Endodermal cell (in vitro differentiated cells): ENCODE data around the gene CST5. TPM values are rescaled to one million over a fixed set of nuclear protein-coding genes. Genes with fewer than 3 reads are reported as not detected.

ENCODE experiments used
- DNase-seq: peaks from one replicate; pipeline ENCODE4 v3.0.0-alpha.2; 2017
- H3K27ac ChIP-seq: 2 replicates; pipeline ENCODE4 v1.5.1; 2013; ENCODE audit warnings: mild to moderate bottlenecking, low read depth, low read length, moderate library complexity
- H3K27me3 ChIP-seq: 2 replicates; pipeline ENCODE4 v1.6.1; 2013; ENCODE audit warnings: mild to moderate bottlenecking, low read length, moderate library complexity; ENCODE audit not compliant: insufficient read depth, control insufficient read depth, poor library complexity, severe bottlenecking
- H3K36me3 ChIP-seq: 2 replicates; pipeline ENCODE4 v1.7.0; 2013; ENCODE audit warnings: mild to moderate bottlenecking, low read length, moderate library complexity; ENCODE audit not compliant: control insufficient read depth, insufficient read depth
- H3K4me1 ChIP-seq: one replicate; pipeline ENCODE4 v1.7.0; 2013; ENCODE audit warnings: low read length; ENCODE audit not compliant: control insufficient read depth, insufficient read depth
- H3K4me3 ChIP-seq: 2 replicates; pipeline ENCODE4 v1.5.1; 2013; ENCODE audit warnings: mild to moderate bottlenecking, low read length, moderate library complexity
- H3K9ac ChIP-seq: 2 replicates; pipeline ENCODE4 v1.6.1; 2013; ENCODE audit warnings: mild to moderate bottlenecking, low read length, moderate library complexity; ENCODE audit not compliant: poor library complexity, severe bottlenecking; ENCODE audit errors: extremely low read depth
- H3K9me3 ChIP-seq: 2 replicates; pipeline ENCODE4 v1.6.1; 2013; ENCODE audit warnings: mild to moderate bottlenecking, low read length, moderate library complexity; ENCODE audit not compliant: control insufficient read depth
- H3K27ac Mint-ChIP-seq: 2 replicates; pipeline ENCODE4 v1.8.0; 2020; ENCODE audit warnings: mixed read lengths
- H3K27me3 Mint-ChIP-seq: 2 replicates; pipeline ENCODE4 v1.8.0; 2021; ENCODE audit warnings: mild to moderate bottlenecking, mixed read lengths; ENCODE audit not compliant: insufficient read depth
- H3K36me3 Mint-ChIP-seq: 2 replicates; pipeline ENCODE4 v1.8.0; 2020; ENCODE audit warnings: low read depth, mixed read lengths
- H3K4me1 Mint-ChIP-seq: 2 replicates; pipeline ENCODE4 v1.8.0; 2020; ENCODE audit warnings: mixed read lengths
- H3K4me3 Mint-ChIP-seq: 2 replicates; pipeline ENCODE4 v1.8.0; 2020; ENCODE audit warnings: mild to moderate bottlenecking, moderate library complexity, mixed read lengths
- H3K9me3 Mint-ChIP-seq: 2 replicates; pipeline ENCODE4 v1.8.0; 2020; ENCODE audit warnings: mild to moderate bottlenecking, mixed read lengths
- WGBS, 2 experiments: methylation state at CpG; one replicate each; pipeline versions ENCODE4 v1.1.5 to v1.1.7; 2013; ENCODE audit warnings: missing lambda C conversion rate in 2 of 2, mixed read lengths in 1 of 2; ENCODE audit not compliant: insufficient coverage in 1 of 2, insufficient read length in 1 of 2; 5-methylcytosine and 5-hydroxymethylcytosine counted together
- total RNA-seq, 2 donors: library from RNA; stranded (reverse); fragmentation: NEBNext Ultra II Directional in 1 of 2; extraction: Animal tissue kit (Norgen Biotek cat#: 25700) in 1 of 2; gene quantifications; 2 replicates in 1 of 2; 3 replicates in 1 of 2; pipeline ENCODE4 v1.2.1, GENCODE V29; 2021
- TF ChIP-seq, protein P1 (sequence below): fragments of 200-600 bp; sonication (generic); conservative IDR thresholded peaks from 2 replicates; pipeline ENCODE4 v1.5.0; 2021; ENCODE audit warnings: antibody characterized with exemption, mild to moderate bottlenecking

The CST5 gene
- total RNA-seq, 2 donors from 2014 or later = not detected

DNA sequence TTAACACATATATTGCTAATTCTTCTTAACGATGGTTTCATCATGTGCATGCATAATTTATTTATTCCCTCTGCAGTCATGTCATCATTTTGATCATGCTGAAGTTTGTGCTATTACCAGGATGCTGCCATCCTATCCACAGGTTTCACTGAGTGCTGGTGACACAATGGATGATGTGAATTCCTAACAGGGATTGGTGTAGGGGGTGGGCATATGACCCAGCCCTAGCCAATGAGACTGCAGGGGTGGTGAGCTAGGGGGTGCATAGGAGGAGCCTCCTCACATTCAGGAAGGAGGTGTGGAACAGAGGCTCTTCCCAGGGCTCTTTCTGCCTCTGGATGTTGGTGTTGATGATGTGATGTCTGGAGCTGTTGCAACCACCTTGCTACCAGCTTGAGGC, 7.5 kb downstream of the CST5 start:
- 90% methylated on average over 1 of the region's 1 CpG; no CpG with 5 or more reads in 1 of the 2 experiments for WGBS, 2 experiments
- no peak overlapping the region for H3K4me3 Mint-ChIP-seq
- peaks cover 61% of the 10 kb centered on the region for H3K4me1 Mint-ChIP-seq

DNA sequence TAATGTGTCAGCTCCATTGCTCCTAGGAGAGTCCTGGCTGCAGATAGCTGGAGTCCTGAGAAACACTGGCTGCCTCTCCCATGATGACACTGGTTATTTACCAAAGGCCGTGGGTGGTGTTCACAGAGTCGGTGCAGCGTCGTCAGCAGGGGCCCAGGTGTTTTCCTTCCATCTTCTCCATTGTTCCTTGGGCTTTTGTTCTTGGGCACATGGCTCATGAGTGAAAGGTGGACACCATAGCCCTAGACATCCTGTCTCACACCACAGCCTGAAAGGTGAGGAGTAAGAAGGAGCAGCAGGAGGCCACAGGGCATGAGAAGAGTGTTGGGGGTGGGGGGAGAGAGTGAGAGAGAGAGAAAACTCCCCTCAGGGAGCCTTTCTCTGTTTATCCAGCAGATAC, 9.1 kb downstream of the CST5 start:
- Histone ChIP-seq H3K36me3 (no peaks in the 10 kb centered on the region), H3K27me3 (no peaks in the 10 kb centered on the region), H3K4me1 (peaks cover 20% of the 10 kb centered on the region), H3K4me3 (peak overlapping the region; percentile 54), H3K27ac (no peak overlapping the region), H3K9ac (no peak overlapping the region), H3K9me3 (no peaks in the 10 kb centered on the region)
- Mint-ChIP-seq H3K4me1 (peaks cover 68% of the 10 kb centered on the region), H3K4me3 (peak overlapping the region; percentile 27), H3K27me3 (no peaks in the 10 kb centered on the region), H3K27ac (peak overlapping the region; percentile 95), H3K36me3 (no peaks in the 10 kb centered on the region), H3K9me3 (peaks cover 2% of the 10 kb centered on the region)
- DNase-seq = peak; percentile 88
- WGBS, 2 experiments = 7 to 33% methylated on average over 1 to 4 of the region's 4 CpGs
- TF ChIP-seq, protein P1, sequence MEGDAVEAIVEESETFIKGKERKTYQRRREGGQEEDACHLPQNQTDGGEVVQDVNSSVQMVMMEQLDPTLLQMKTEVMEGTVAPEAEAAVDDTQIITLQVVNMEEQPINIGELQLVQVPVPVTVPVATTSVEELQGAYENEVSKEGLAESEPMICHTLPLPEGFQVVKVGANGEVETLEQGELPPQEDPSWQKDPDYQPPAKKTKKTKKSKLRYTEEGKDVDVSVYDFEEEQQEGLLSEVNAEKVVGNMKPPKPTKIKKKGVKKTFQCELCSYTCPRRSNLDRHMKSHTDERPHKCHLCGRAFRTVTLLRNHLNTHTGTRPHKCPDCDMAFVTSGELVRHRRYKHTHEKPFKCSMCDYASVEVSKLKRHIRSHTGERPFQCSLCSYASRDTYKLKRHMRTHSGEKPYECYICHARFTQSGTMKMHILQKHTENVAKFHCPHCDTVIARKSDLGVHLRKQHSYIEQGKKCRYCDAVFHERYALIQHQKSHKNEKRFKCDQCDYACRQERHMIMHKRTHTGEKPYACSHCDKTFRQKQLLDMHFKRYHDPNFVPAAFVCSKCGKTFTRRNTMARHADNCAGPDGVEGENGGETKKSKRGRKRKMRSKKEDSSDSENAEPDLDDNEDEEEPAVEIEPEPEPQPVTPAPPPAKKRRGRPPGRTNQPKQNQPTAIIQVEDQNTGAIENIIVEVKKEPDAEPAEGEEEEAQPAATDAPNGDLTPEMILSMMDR = no peak

More for the DNA sequence above, 7.5 kb downstream of the CST5 start:
- H3K4me3 ChIP-seq = no peak overlapping the region
- Mint-ChIP-seq H3K36me3 (no peaks in the 10 kb centered on the region), H3K9me3 (peaks cover 2% of the 10 kb centered on the region), H3K27ac (no peak overlapping the region), H3K27me3 (no peaks in the 10 kb centered on the region)
- H3K36me3 ChIP-seq = no peaks in the 10 kb centered on the region
- TF ChIP-seq, protein P1 = no peak
- H3K9ac ChIP-seq = no peak overlapping the region
- peaks cover 19% of the 10 kb centered on the region for H3K4me1 ChIP-seq
- no peak overlapping the region for H3K27ac ChIP-seq
- no peaks in the 10 kb centered on the region for H3K27me3 ChIP-seq
- DNase-seq = no peak
- no peaks in the 10 kb centered on the region for H3K9me3 ChIP-seq

- H3K9me3 ChIP-seq = no peaks in the 10 kb centered on the region
- no peaks in the 10 kb centered on the region for H3K27me3 ChIP-seq
- DNase-seq = no peak
- peaks cover 20% of the 10 kb centered on the region for H3K4me1 ChIP-seq
- H3K4me3 ChIP-seq = no peak overlapping the region
- 77% methylated on average over 2 of the region's 2 CpGs; no CpG with 5 or more reads in 1 of the 2 experiments for WGBS, 2 experiments
- TF ChIP-seq, protein P1 = no peak
- Mint-ChIP-seq H3K4me1 (peaks cover 68% of the 10 kb centered on the region), H3K36me3 (no peaks in the 10 kb centered on the region), H3K27me3 (no peaks in the 10 kb centered on the region), H3K9me3 (peaks cover 2% of the 10 kb centered on the region), H3K4me3 (no peak overlapping the region), H3K27ac (peak overlapping the region; percentile 95)
- no peak overlapping the region for H3K27ac ChIP-seq
- no peaks in the 10 kb centered on the region for H3K36me3 ChIP-seq
- H3K9ac ChIP-seq = no peak overlapping the region
Measured at GRCh38 chr20:23869520-23869919, 10.0 kb downstream of the CST5 start.
